ENCODE data around the gene ZNF804B.

DNA sequence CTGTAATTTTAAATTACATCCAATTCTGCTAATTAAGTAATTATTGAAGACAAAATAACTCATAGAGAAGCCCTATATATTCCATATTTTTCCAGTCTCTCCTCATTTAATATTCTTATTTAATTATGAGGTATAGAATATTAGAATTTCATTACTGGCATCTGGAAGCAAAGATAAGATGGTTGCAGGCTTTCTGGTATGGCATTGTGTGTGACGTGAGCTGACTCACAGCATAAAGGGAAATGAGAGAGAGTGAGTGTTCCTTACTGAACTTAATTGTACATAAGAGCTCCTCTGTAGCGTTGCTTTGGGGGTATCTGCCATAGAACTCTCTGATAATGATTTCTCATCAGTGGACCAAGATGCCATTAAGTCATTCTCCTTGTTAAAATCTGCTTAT is 163.4 kb downstream of the ZNF804B start:
- TF ChIP-seq POU2F2 (IDR thresholded peaks at IDR 0.05; ENCODE audit: low read depth, low read length) (no peak), POLR2A (IDR thresholded peaks at IDR 0.05; ENCODE audit: low read depth, low read length) (no peak), POLR2AphosphoS5 (IDR thresholded peaks at IDR 0.05; ENCODE audit: low read depth, low read length) (no peak), TAF1 (IDR thresholded peaks at IDR 0.05; ENCODE audit: low read depth, low read length) (no peak)

All from GM12891 (cell line).